SK-N-SH (cell line): ENCODE data around the gene ZNF222. TPM values are rescaled to one million over a fixed set of nuclear protein-coding genes. Genes with fewer than 3 reads are reported as not detected.

Experiments
- CTCF ChIA-PET: fragments of 300-600, 350-600 bp; formaldehyde crosslinking; extraction: SDS; loops from one replicate; lab custom pipeline; 2021; lab: Yijun Ruan, JAX
- POLR2A ChIA-PET: fragments of 350-600 bp; sonication (Branson Sonifier 250); formaldehyde crosslinking; extraction: SDS; loops from one replicate; lab custom pipeline; 2020; ENCODE audit warnings: antibody characterized with exemption, inconsistent platforms; lab: Yijun Ruan, JAX
- DNase-seq: peaks from one replicate; pipeline ENCODE4 v3.0.0; 2012
- H2AFZ ChIP-seq: fragments of 200-600 bp; sonication (generic); 2 replicates; pipeline ENCODE4 v1.8.1; 2016; ENCODE audit warnings: antibody characterized with exemption, mild to moderate bottlenecking, low read depth
- H3F3A ChIP-seq: fragments of 200-600 bp; sonication (generic); replicated peaks from 2 replicates; pipeline ENCODE3; 2016; ENCODE audit warnings: antibody characterized with exemption, mild to moderate bottlenecking; ENCODE audit not compliant: insufficient read depth
- H3K27ac ChIP-seq, 2 experiments: fragments of 200-500 bp in 1 of 2; fragments of 200-600 bp in 1 of 2; sonication (Bioruptor generic) in 1 of 2; sonication (generic), shearing (Covaris generic) in 1 of 2; 2 replicates each; pipeline versions ENCODE4 v1.5.1 to v1.6.1; 2014 to 2016; ENCODE audit warnings: low read depth in 2 of 2, inconsistent platforms in 1 of 2, low read length in 1 of 2, mild to moderate bottlenecking in 1 of 2, mixed read lengths in 1 of 2
- H3K27me3 ChIP-seq: fragments of 200-600 bp; sonication (generic), shearing (Covaris generic); 2 replicates; pipeline ENCODE4 v1.6.1; 2016; ENCODE audit warnings: mixed run types; ENCODE audit not compliant: insufficient read depth
- H3K36me3 ChIP-seq, 2 experiments: fragments of 200-500 bp in 1 of 2; fragments of 200-600 bp in 1 of 2; sonication (Bioruptor generic) in 1 of 2; sonication (generic) in 1 of 2; replicated peaks in 1 of 2; 2 replicates each; pipeline versions ENCODE3 to v1.5.1; 2014 to 2016; ENCODE audit warnings: low read length in 1 of 2, mild to moderate bottlenecking in 1 of 2; ENCODE audit not compliant: insufficient read depth in 2 of 2, control insufficient read depth in 1 of 2
- H3K4me1 ChIP-seq, 2 experiments: fragments of 200-500 bp in 1 of 2; fragments of 200-600 bp in 1 of 2; sonication (Bioruptor generic) in 1 of 2; sonication (generic), shearing (Covaris generic) in 1 of 2; 2 replicates each; pipeline versions ENCODE4 v1.5.1 to v1.6.1; 2014 to 2016; ENCODE audit warnings: low read depth in 1 of 2, low read length in 1 of 2, mixed run types in 1 of 2; ENCODE audit not compliant: insufficient read depth in 2 of 2, control insufficient read depth in 1 of 2
- H3K4me2 ChIP-seq: fragments of 200-600 bp; sonication (generic), shearing (Covaris generic); 2 replicates; pipeline ENCODE4 v1.6.1; 2017; ENCODE audit warnings: mixed run types
- H3K4me3 ChIP-seq, 2 experiments: fragments of 200-500 bp in 1 of 2; fragments of 200-600 bp in 1 of 2; sonication (Bioruptor generic) in 1 of 2; sonication (generic), shearing (Covaris generic) in 1 of 2; 2 replicates each; pipeline versions ENCODE4 v1.5.1 to v1.8.1; 2014 to 2016; ENCODE audit warnings: low read depth in 2 of 2, inconsistent platforms in 1 of 2, low read length in 1 of 2, mild to moderate bottlenecking in 1 of 2, mixed read lengths in 1 of 2, moderate library complexity in 1 of 2
- H3K79me2 ChIP-seq: fragments of 200-600 bp; sonication (generic); 2 replicates; pipeline ENCODE4 v1.8.1; 2017; ENCODE audit warnings: mild to moderate bottlenecking; ENCODE audit not compliant: insufficient read depth
- H3K9ac ChIP-seq: fragments of 200-600 bp; sonication (generic); 2 replicates; pipeline ENCODE4 v1.6.1; 2017; ENCODE audit warnings: mixed run types
- H3K9me2 ChIP-seq: fragments of 200-600 bp; sonication (generic); 2 replicates; pipeline ENCODE4 v1.6.1; 2017; ENCODE audit warnings: mixed run types
- H3K9me3 ChIP-seq: fragments of 200-600 bp; sonication (generic); 2 replicates; pipeline ENCODE4 v1.6.1; 2017; ENCODE audit warnings: mixed run types, mild to moderate bottlenecking, moderate library complexity
- H4K20me1 ChIP-seq: fragments of 200-600 bp; sonication (generic); 2 replicates; pipeline ENCODE4 v1.6.1; 2017; ENCODE audit warnings: mild to moderate bottlenecking, mixed run types; ENCODE audit not compliant: insufficient read depth
- CHD2 ChIP-seq: fragments of 150-350 bp; IDR thresholded peaks from 2 replicates; pipeline ENCODE4 v1.6.1; 2018; ENCODE audit warnings: low read length; ENCODE audit not compliant: partially characterized antibody
- ELF1 ChIP-seq: IDR thresholded peaks from 2 replicates; pipeline ENCODE4 v1.4.0; 2012
- FOXJ3 ChIP-seq: sonication (generic); formaldehyde crosslinking; IDR thresholded peaks from 2 replicates; pipeline ENCODE4 v1.5.1; 2020; ENCODE audit warnings: mild to moderate bottlenecking, missing genetic modification reagents
- FOXM1 ChIP-seq: IDR thresholded peaks from 2 replicates; pipeline ENCODE4 v1.4.0; 2012; ENCODE audit warnings: low read depth, mild to moderate bottlenecking
- GABPA ChIP-seq: IDR thresholded peaks from 2 replicates; pipeline ENCODE4 v1.4.0; 2012; ENCODE audit warnings: low read depth, mild to moderate bottlenecking
- IRF3 ChIP-seq: fragments of 150-350 bp; IDR thresholded peaks from 2 replicates; pipeline ENCODE4 v1.6.1; 2016; ENCODE audit warnings: mild to moderate bottlenecking, low read depth, low read length
- MXI1 ChIP-seq: IDR thresholded peaks from 2 replicates; pipeline ENCODE4 v1.6.1; 2012; ENCODE audit warnings: mild to moderate bottlenecking, low read depth, low read length, improper control_type of control experiment
- NFIC ChIP-seq: IDR thresholded peaks from 2 replicates; pipeline ENCODE4 v1.4.0; 2012; ENCODE audit warnings: borderline replicate concordance
- NRF1 ChIP-seq: IDR thresholded peaks from 2 replicates; pipeline ENCODE4 v1.6.1; 2012; ENCODE audit warnings: low read depth, mild to moderate bottlenecking, low read length
- POLR2AphosphoS5 ChIP-seq: IDR thresholded peaks from 2 replicates; pipeline ENCODE4 v1.6.1; 2012; ENCODE audit warnings: low read depth, low read length
- RAD21 ChIP-seq: IDR thresholded peaks from 2 replicates; pipeline ENCODE4 v1.6.1; 2012; ENCODE audit warnings: mild to moderate bottlenecking, low read length
- RCOR1 ChIP-seq: fragments of 150-350 bp; IDR thresholded peaks from 2 replicates; pipeline ENCODE4 v1.6.1; 2017; ENCODE audit warnings: antibody characterized with exemption, low read length
- REST ChIP-seq: IDR thresholded peaks from 2 replicates; pipeline ENCODE4 v1.6.1; 2012; ENCODE audit warnings: mild to moderate bottlenecking, low read depth, low read length, moderate library complexity
- RXRA ChIP-seq: IDR thresholded peaks from 2 replicates; pipeline ENCODE4 v1.4.0; 2012; ENCODE audit warnings: low read depth, mild to moderate bottlenecking, borderline replicate concordance
- SMC3 ChIP-seq: IDR thresholded peaks from 2 replicates; pipeline ENCODE4 v1.6.1; 2012; ENCODE audit warnings: low read depth, low read length, improper control_type of control experiment
- TAF1 ChIP-seq: IDR thresholded peaks from 2 replicates; pipeline ENCODE4 v1.6.1; 2012; ENCODE audit warnings: low read depth, mild to moderate bottlenecking, low read length, moderate library complexity, borderline replicate concordance
- TEAD4 ChIP-seq: IDR thresholded peaks from 2 replicates; pipeline ENCODE4 v1.4.0; 2012; ENCODE audit warnings: mild to moderate bottlenecking, borderline replicate concordance; ENCODE audit not compliant: insufficient read depth
- USF1 ChIP-seq: IDR thresholded peaks from 2 replicates; pipeline ENCODE4 v1.4.0; 2012; ENCODE audit warnings: low read depth, borderline replicate concordance
- USF2 ChIP-seq: fragments of 150-350 bp; IDR thresholded peaks from 2 replicates; pipeline ENCODE4 v1.6.1; 2017; ENCODE audit warnings: antibody characterized with exemption, low read length, low read depth, borderline replicate concordance
- ZBTB33 ChIP-seq: IDR thresholded peaks from 2 replicates; pipeline ENCODE4 v1.4.0; 2012; ENCODE audit warnings: low read depth, borderline replicate concordance
- WGBS: methylation state at CpG from one replicate; pipeline ENCODE4 v1.1.6; 2017; ENCODE audit warnings: low lambda C conversion rate; 5-methylcytosine and 5-hydroxymethylcytosine counted together
- polyA plus RNA-seq, 3 experiments: library from polyadenylated mRNA; depleted of rRNA; stranded (reverse); fragments of >200 nt; gene quantifications; 2 replicates each; pipeline ENCODE4 v1.2.3, GENCODE V29; 2012

ZNF222 gene
- polyA plus RNA-seq, 1 of the 3 experiments (the other 2 are of a cell fraction), result 3.7 TPM

- Histone ChIP-seq H3K4me2 (no peak overlapping the region), H3K27me3 (no peaks in the 10 kb centered on the region), H3K9me3 (peaks cover 1% of the 10 kb centered on the region; the same call in 1 of the 2 replicates), H3K79me2 (no peaks in the 10 kb centered on the region), H3K9me2 (no peaks in the 10 kb centered on the region), H3F3A (no peaks in the 10 kb centered on the region), H3K27ac (no peak overlapping the region), H3K4me3 (no peak overlapping the region), H3K9ac (no peak overlapping the region), H2AFZ (no peak overlapping the region), H4K20me1 (no peaks in the 10 kb centered on the region), H3K36me3 (peaks cover 62 to 69% of the 10 kb centered on the region in 2 experiments), H3K4me1 (no peaks in the 10 kb centered on the region)
- TF ChIP-seq FOXJ3 (CRISPR knock-in tag), result no peak
- no peak for TF ChIP-seq CHD2
- TF ChIP-seq MXI1, result no peak
- no peak for TF ChIP-seq ZBTB33
- no peak for TF ChIP-seq GABPA
- TF ChIP-seq TAF1, result no peak
- no peak for TF ChIP-seq USF2
- no peak for TF ChIP-seq USF1
- TF ChIP-seq RXRA, result no peak
- no peak for TF ChIP-seq NRF1
- TF ChIP-seq TEAD4, result no peak
- no peak for TF ChIP-seq POLR2AphosphoS5
- no peak for TF ChIP-seq ELF1
- TF ChIP-seq FOXM1, result no peak
- no peak for TF ChIP-seq SMC3
- TF ChIP-seq REST, result no peak
- no peak for TF ChIP-seq NFIC
- TF ChIP-seq RAD21, result no peak
- no peak for TF ChIP-seq IRF3
- TF ChIP-seq RCOR1, result no peak
- ChIA-PET POLR2A (no interaction called here), CTCF (interaction anchor here (0.7 kb wide), 1 partner anchor 56 kb away, joined by 3 read pairs; no protein-coding TSS in a partner anchor)
- WGBS, result 85% methylated on average over 2 of the region's 2 CpGs
- DNase-seq, result no peak
Measured at GRCh38 chr19:44059229-44059628, 34.0 kb downstream of the ZNF222 start.
